ENCODE measurements around the gene HIP1R. TPM values are rescaled to one million over a fixed set of nuclear protein-coding genes. Genes with fewer than 3 reads are reported as not detected.

The HIP1R gene
- polyA plus RNA-seq, 3 donors = 0.09 to 0.60 TPM; not detected in 1

GRCh38 chr12:122823429-122823828, 11.8 kb upstream of the HIP1R start:
- WGBS (ENCODE audit: insufficient coverage) = no CpG with 5 or more reads among the region's 11 CpGs
- H3K4me1 ChIP-seq (ENCODE audit: control insufficient read depth in 1 of 2, insufficient read depth in 2 of 2, low read length in 2 of 2) = no peaks in the 10 kb centered on the region

More at GRCh38 chr12:122823429-122823828, 11.8 kb upstream of the HIP1R start:
- H3K9ac ChIP-seq (ENCODE audit: insufficient read depth, low read length, poor library complexity, severe bottlenecking) = no peak overlapping the region
- H4K20me1 ChIP-seq (ENCODE audit: insufficient read depth, low read length) = no peaks in the 10 kb centered on the region
- H3K27ac Mint-ChIP-seq = no peak overlapping the region
- no peaks in the 10 kb centered on the region for H3K9me3 ChIP-seq (replicated peaks in 1 of 2; ENCODE audit: control insufficient read depth in 1 of 2, insufficient read depth in 1 of 2, low read length in 2 of 2)
- no peaks in the 10 kb centered on the region for H3K36me3 Mint-ChIP-seq
- H3K4me2 ChIP-seq (replicated peaks; ENCODE audit: extremely low read depth, low read length, poor library complexity, severe bottlenecking) = no peak overlapping the region
- H3K27ac ChIP-seq (ENCODE audit: low read depth in 1 of 2, low read length in 2 of 2) = no peak overlapping the region
- H3K4me3 ChIP-seq (replicated peaks in 1 of 3; ENCODE audit: low read depth in 2 of 3, low read length in 3 of 3) = no peak overlapping the region
- no peaks in the 10 kb centered on the region for H3K79me2 ChIP-seq (ENCODE audit: insufficient read depth, low read length)
- H3K4me3 Mint-ChIP-seq = no peak overlapping the region
- intact Hi-C loops (cut with micrococcal nuclease) = no loop called here
- no peak overlapping the region for H2AFZ ChIP-seq (ENCODE audit: insufficient read depth, low read depth, low read length, poor library complexity, severe bottlenecking)
- peaks cover 6% of the 10 kb centered on the region for H3K4me1 Mint-ChIP-seq
- no peak for DNase-seq
- H3K27me3 Mint-ChIP-seq (ENCODE audit: low read depth in 3 of 3) = peaks cover 0 to 11% (median 8%) of the 10 kb centered on the region in 3 donors
- TF ChIP-seq CTCF (IDR thresholded peaks at IDR 0.05) = no peak
- H3K36me3 ChIP-seq (replicated peaks in 1 of 2; ENCODE audit: control insufficient read depth in 1 of 2, insufficient read depth in 2 of 2, low read length in 2 of 2) = no peaks in the 10 kb centered on the region
- peaks cover 0 to 2% of the 10 kb centered on the region in 2 donors for H3K27me3 ChIP-seq (ENCODE audit: control insufficient read depth in 2 of 2, insufficient read depth in 2 of 2, low read length in 2 of 2)
- H3K9me3 Mint-ChIP-seq = peaks cover 0 to 3% (median 0%) of the 10 kb centered on the region in 7 donors

Data from CD14-positive monocyte (primary cell).